Measurements from ENCODE around the gene PPP1R14B. TPM values are rescaled to one million over a fixed set of nuclear protein-coding genes. Genes with fewer than 3 reads are reported as not detected.

Gene PPP1R14B
- total and polyA plus RNA-seq, 2 of the 13 experiments (the other 11 are each of a cell fraction or from before 2014, with no cell fraction given), result 110 to 148 TPM

DNA sequence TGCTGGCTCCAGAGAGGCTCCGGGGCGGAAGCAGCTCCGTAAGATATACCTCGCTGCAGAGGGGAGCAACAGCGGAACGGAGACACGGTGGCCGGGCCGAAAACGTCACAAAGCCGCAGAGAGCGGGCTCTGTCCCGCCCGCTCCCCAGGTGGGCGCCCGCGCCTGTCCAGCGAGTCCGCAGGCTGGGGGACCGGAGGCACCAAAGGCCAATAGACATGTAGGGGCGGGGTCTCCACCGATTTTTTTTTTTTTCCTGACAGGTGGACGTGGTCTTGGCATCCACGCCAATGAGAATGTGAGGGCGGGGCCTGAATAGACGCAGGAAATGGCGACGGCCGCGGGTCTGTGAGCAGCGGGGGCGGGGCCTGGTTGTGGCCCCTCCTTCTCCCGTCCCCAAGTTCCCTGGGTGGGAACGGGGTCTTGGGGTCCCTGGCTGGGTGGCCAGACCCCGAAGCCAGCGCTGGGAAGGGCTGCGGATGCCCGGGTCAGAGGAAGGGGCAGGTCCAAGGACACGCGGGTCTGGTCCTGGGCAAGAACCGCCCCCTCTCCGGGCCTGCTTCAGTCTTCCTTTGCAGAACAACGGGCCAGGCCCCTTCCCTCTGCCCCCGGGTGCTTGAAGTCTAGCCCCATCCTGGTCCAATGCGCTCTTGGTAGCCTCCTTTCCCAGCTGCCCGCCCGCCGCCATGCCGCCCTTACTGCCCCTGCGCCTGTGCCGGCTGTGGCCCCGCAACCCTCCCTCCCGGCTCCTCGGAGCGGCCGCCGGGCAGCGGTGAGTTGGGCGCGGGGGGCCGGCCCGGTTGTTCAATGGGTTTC is 16.4 kb downstream of the PPP1R14B start, which contains the start of gene DNAJC4 (continued):
- TF ChIP-seq PTBP1 (IDR thresholded peaks at IDR 0.05; ENCODE audit: low read depth, low read length, poor library complexity, severe bottlenecking) (peak; percentile 81), ZFP90 (CRISPR knock-in tag; IDR thresholded peaks at IDR 0.05; ENCODE audit: borderline replicate concordance) (0 out of 2 replicates have a peak, but pooled peaks have one; percentile 48), U2AF2 (IDR thresholded peaks at IDR 0.05; ENCODE audit: low read depth, low read length) (no peak), HDAC2 (CRISPR knock-in tag; IDR thresholded peaks at IDR 0.05) (no peak), RELA (CRISPR knock-in tag; IDR thresholded peaks at IDR 0.05) (no peak), RORA (CRISPR knock-in tag; IDR thresholded peaks at IDR 0.05) (no peak), ZNF17 (CRISPR knock-in tag; IDR thresholded peaks at IDR 0.05) (no peak), ZNF761 (CRISPR knock-in tag; conservative IDR thresholded peaks at IDR 0.05) (no peak), PCBP1 (IDR thresholded peaks at IDR 0.05; ENCODE audit: borderline replicate concordance, low read depth, low read length) (0 out of 2 replicates have a peak, but pooled peaks have one; percentile 38), ZNF768 (CRISPR knock-in tag; IDR thresholded peaks at IDR 0.05) (no peak; the same call in 1 of the 2 replicates), ZSCAN29 (CRISPR knock-in tag; conservative IDR thresholded peaks at IDR 0.05) (no peak), HHEX (CRISPR knock-in tag; IDR thresholded peaks at IDR 0.05) (no peak), ARID2 (CRISPR knock-in tag; IDR thresholded peaks at IDR 0.05; ENCODE audit: borderline replicate concordance) (peak; percentile 93), BHLHE40 (IDR thresholded peaks at IDR 0.05; ENCODE audit: low read length) (no peak), ZNF747 (CRISPR knock-in tag; IDR thresholded peaks at IDR 0.05; ENCODE audit: borderline replicate concordance) (peak; percentile 24; the same call in 1 of the 2 replicates), ARNT2 (CRISPR knock-in tag; IDR thresholded peaks at IDR 0.05; ENCODE audit: low read depth) (no peak)
- TF ChIP-seq, protein P1, sequence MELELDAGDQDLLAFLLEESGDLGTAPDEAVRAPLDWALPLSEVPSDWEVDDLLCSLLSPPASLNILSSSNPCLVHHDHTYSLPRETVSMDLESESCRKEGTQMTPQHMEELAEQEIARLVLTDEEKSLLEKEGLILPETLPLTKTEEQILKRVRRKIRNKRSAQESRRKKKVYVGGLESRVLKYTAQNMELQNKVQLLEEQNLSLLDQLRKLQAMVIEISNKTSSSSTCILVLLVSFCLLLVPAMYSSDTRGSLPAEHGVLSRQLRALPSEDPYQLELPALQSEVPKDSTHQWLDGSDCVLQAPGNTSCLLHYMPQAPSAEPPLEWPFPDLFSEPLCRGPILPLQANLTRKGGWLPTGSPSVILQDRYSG (CRISPR knock-in tag; IDR thresholded peaks at IDR 0.05), result no peak
- TF ChIP-seq, protein P2, sequence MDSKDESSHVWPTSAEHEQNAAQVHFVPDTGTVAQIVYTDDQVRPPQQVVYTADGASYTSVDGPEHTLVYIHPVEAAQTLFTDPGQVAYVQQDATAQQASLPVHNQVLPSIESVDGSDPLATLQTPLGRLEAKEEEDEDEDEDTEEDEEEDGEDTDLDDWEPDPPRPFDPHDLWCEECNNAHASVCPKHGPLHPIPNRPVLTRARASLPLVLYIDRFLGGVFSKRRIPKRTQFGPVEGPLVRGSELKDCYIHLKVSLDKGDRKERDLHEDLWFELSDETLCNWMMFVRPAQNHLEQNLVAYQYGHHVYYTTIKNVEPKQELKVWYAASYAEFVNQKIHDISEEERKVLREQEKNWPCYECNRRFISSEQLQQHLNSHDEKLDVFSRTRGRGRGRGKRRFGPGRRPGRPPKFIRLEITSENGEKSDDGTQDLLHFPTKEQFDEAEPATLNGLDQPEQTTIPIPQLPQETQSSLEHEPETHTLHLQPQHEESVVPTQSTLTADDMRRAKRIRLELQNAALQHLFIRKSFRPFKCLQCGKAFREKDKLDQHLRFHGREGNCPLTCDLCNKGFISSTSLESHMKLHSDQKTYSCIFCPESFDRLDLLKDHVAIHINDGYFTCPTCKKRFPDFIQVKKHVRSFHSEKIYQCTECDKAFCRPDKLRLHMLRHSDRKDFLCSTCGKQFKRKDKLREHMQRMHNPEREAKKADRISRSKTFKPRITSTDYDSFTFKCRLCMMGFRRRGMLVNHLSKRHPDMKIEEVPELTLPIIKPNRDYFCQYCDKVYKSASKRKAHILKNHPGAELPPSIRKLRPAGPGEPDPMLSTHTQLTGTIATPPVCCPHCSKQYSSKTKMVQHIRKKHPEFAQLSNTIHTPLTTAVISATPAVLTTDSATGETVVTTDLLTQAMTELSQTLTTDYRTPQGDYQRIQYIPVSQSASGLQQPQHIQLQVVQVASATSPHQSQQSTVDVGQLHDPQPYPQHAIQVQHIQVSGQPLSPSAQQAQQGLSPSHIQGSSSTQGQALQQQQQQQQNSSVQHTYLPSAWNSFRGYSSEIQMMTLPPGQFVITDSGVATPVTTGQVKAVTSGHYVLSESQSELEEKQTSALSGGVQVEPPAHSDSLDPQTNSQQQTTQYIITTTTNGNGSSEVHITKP (CRISPR knock-in tag; IDR thresholded peaks at IDR 0.05; ENCODE audit: low read depth), result no peak
- TF ChIP-seq, protein P3, sequence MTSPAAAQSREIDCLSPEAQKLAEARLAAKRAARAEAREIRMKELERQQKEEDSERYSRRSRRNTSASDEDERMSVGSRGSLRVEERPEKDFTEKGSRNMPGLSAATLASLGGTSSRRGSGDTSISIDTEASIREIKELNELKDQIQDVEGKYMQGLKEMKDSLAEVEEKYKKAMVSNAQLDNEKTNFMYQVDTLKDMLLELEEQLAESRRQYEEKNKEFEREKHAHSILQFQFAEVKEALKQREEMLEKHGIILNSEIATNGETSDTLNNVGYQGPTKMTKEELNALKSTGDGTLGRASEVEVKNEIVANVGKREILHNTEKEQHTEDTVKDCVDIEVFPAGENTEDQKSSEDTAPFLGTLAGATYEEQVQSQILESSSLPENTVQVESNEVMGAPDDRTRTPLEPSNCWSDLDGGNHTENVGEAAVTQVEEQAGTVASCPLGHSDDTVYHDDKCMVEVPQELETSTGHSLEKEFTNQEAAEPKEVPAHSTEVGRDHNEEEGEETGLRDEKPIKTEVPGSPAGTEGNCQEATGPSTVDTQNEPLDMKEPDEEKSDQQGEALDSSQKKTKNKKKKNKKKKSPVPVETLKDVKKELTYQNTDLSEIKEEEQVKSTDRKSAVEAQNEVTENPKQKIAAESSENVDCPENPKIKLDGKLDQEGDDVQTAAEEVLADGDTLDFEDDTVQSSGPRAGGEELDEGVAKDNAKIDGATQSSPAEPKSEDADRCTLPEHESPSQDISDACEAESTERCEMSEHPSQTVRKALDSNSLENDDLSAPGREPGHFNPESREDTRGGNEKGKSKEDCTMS (CRISPR knock-in tag; conservative IDR thresholded peaks at IDR 0.05), result no peak
- TF ChIP-seq, protein P4, sequence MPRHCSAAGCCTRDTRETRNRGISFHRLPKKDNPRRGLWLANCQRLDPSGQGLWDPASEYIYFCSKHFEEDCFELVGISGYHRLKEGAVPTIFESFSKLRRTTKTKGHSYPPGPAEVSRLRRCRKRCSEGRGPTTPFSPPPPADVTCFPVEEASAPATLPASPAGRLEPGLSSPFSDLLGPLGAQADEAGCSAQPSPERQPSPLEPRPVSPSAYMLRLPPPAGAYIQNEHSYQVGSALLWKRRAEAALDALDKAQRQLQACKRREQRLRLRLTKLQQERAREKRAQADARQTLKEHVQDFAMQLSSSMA (CRISPR knock-in tag; IDR thresholded peaks at IDR 0.05), result no peak
- TF ChIP-seq, protein P5, sequence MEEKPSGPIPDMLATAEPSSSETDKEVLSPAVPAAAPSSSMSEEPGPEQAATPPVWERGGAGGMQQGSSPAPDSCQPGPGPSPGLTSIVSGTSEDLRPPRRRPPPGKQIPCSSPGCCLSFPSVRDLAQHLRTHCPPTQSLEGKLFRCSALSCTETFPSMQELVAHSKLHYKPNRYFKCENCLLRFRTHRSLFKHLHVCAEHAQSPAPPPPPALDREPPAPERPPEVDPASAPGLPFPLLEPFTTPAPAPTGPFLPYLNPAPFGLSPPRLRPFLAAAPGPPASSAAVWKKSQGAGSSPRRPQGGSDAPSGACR (CRISPR knock-in tag; IDR thresholded peaks at IDR 0.05), result 0 out of 2 replicates have a peak, but pooled peaks have one; percentile 42

All from HepG2 (cell line).